ENCODE measurements around the gene VWA1. TPM values are rescaled to one million over a fixed set of nuclear protein-coding genes. Genes with fewer than 3 reads are reported as not detected.

Gene VWA1
- total and polyA plus RNA-seq, 4 donors = 51.7 to 94.3 (median 69.1) TPM

DNA sequence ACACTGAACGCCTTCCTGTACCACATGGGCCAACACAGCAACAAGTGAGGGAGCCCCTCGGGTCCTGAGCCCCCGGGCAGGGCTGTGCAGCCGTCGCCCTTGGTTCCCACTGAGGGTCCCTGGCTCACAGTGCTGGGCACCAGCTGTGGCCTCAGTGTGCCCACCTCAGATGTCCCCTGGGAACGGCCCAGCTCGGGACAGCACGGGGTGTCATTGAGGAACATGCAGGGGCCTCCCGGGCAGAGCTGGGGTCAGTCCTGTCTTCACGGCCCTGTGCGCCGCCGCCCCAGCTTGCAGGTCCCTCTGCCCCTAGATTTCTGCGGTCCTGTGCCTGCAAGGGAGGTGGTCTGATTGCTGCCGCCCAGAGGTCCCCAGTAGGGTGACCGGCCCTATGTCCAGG lies 53.7 kb downstream of the VWA1 start:
- H3K9me3 ChIP-seq (ENCODE audit: control insufficient read depth in 4 of 4, insufficient read depth in 3 of 4, low read length in 3 of 4) = peaks cover 0 to 6% (median 2%) of the 10 kb centered on the region in 4 donors
- H3K27me3 ChIP-seq (ENCODE audit: control insufficient read depth in 3 of 3, insufficient read depth in 3 of 3, low read length in 2 of 3) = no peaks in the 10 kb centered on the region
- no peak overlapping the region for H3K9ac ChIP-seq (ENCODE audit: insufficient read depth in 1 of 2, low read length in 2 of 2)
- DNase-seq = no peak
- H3K4me3 ChIP-seq = no peak overlapping the region
- H3K36me3 ChIP-seq (ENCODE audit: control insufficient read depth in 4 of 4, insufficient read depth in 4 of 4, low read length in 4 of 4) = peaks cover 12 to 54% (median 26%) of the 10 kb centered on the region in 4 donors
- no peak for ATAC-seq (ENCODE audit: insufficient read depth, low FRiP score)
- H3K4me1 ChIP-seq (ENCODE audit: control insufficient read depth in 5 of 5, insufficient read depth in 5 of 5, low read length in 5 of 5) = no peaks in the 10 kb centered on the region
- TF ChIP-seq, protein P1, sequence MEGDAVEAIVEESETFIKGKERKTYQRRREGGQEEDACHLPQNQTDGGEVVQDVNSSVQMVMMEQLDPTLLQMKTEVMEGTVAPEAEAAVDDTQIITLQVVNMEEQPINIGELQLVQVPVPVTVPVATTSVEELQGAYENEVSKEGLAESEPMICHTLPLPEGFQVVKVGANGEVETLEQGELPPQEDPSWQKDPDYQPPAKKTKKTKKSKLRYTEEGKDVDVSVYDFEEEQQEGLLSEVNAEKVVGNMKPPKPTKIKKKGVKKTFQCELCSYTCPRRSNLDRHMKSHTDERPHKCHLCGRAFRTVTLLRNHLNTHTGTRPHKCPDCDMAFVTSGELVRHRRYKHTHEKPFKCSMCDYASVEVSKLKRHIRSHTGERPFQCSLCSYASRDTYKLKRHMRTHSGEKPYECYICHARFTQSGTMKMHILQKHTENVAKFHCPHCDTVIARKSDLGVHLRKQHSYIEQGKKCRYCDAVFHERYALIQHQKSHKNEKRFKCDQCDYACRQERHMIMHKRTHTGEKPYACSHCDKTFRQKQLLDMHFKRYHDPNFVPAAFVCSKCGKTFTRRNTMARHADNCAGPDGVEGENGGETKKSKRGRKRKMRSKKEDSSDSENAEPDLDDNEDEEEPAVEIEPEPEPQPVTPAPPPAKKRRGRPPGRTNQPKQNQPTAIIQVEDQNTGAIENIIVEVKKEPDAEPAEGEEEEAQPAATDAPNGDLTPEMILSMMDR (IDR thresholded peaks at IDR 0.05; ENCODE audit: control extremely low read depth, extremely low read depth) = no peak
- 97 to 98% methylated on average over 16 of the region's 16 CpGs for WGBS, 2 donors
- no peak overlapping the region for H3K27ac ChIP-seq (ENCODE audit: low read depth in 1 of 2, low read length in 1 of 2)

DNA sequence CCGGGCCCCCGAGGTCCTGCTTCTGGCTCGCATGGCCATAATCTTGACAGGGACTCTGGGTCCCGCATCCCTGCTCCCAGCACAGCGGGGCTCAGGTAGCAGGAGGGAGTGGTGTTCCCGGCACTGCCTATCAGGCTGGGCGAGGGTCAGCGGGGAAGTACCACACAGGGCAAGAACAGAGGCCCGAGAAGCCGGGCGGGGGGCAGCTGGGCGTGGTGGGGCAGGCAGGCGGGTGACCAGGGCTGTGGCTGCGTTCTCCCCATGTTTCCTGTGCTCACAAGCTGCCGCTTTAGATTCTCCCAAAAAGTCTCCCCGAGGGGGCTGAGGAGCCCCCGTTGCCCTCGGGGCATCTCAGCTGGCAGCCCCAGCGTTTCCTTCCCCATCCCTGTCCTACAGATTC lies 54.4 kb downstream of the VWA1 start:
- H3K27me3 ChIP-seq (ENCODE audit: control insufficient read depth in 3 of 3, insufficient read depth in 3 of 3, low read length in 2 of 3) = no peaks in the 10 kb centered on the region
- H3K4me1 ChIP-seq (ENCODE audit: control insufficient read depth in 5 of 5, insufficient read depth in 5 of 5, low read length in 5 of 5) = no peaks in the 10 kb centered on the region
- DNase-seq = no peak
- no peak overlapping the region for H3K27ac ChIP-seq (ENCODE audit: low read depth in 1 of 2, low read length in 1 of 2)
- H3K4me3 ChIP-seq = no peak overlapping the region
- peaks cover 0 to 8% (median 2%) of the 10 kb centered on the region in 4 donors for H3K9me3 ChIP-seq (ENCODE audit: control insufficient read depth in 4 of 4, insufficient read depth in 3 of 4, low read length in 3 of 4)
- TF ChIP-seq, protein P1 (IDR thresholded peaks at IDR 0.05; ENCODE audit: control extremely low read depth, extremely low read depth) = no peak
- WGBS, 2 donors = 98% methylated on average over 19 of the region's 19 CpGs
- peaks cover 12 to 58% (median 28%) of the 10 kb centered on the region in 4 donors for H3K36me3 ChIP-seq (ENCODE audit: control insufficient read depth in 4 of 4, insufficient read depth in 4 of 4, low read length in 4 of 4)
- no peak for ATAC-seq (ENCODE audit: insufficient read depth, low FRiP score)
- H3K9ac ChIP-seq (ENCODE audit: insufficient read depth in 1 of 2, low read length in 2 of 2) = no peak overlapping the region

DNA sequence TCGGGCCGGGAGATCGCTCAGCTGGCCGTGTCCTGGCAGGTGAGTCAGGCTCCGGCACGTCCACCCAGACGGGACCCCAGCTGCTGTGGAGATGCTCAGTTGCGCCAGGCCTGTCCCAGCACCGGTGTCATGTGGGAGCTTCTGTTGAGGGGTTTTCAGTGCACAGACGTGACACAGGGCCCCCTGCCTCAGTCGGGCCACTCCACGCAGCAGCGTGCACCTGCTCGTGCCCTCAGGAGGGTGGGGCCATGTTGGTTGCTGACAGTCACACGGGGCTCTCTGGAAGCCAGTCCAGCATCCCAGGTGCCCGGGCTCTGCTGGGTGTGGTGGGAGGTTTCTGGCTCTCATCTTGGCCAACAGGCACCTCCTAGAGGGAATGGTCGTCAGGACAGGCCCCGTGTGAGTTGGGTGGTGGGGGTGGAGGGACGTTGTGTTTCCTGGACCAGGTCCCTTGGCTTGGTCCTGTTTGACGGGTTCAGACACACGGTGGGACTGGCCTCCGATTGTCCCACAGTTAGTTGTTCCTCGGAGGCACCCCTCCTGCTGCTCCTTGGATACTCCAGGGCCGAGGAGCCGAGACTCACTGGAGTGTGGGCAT lies 55.2 kb downstream of the VWA1 start:
- DNase-seq = no peak
- WGBS, 2 donors = 97 to 98% methylated on average over 17 to 21 of the region's 25 CpGs
- H3K36me3 ChIP-seq (ENCODE audit: control insufficient read depth in 4 of 4, insufficient read depth in 4 of 4, low read length in 4 of 4) = peaks cover 12 to 59% (median 30%) of the 10 kb centered on the region in 4 donors

More for the DNA sequence above, 55.2 kb downstream of the VWA1 start:
- no peak overlapping the region for H3K4me3 ChIP-seq
- H3K4me1 ChIP-seq (ENCODE audit: control insufficient read depth in 5 of 5, insufficient read depth in 5 of 5, low read length in 5 of 5) = no peaks in the 10 kb centered on the region
- H3K9me3 ChIP-seq (ENCODE audit: control insufficient read depth in 4 of 4, insufficient read depth in 3 of 4, low read length in 3 of 4) = peaks cover 0 to 8% (median 2%) of the 10 kb centered on the region in 4 donors
- H3K27ac ChIP-seq (ENCODE audit: low read depth in 1 of 2, low read length in 1 of 2) = no peak overlapping the region
- ATAC-seq (ENCODE audit: insufficient read depth, low FRiP score) = no peak
- H3K27me3 ChIP-seq (ENCODE audit: control insufficient read depth in 3 of 3, insufficient read depth in 3 of 3, low read length in 2 of 3) = no peaks in the 10 kb centered on the region
- H3K9ac ChIP-seq (ENCODE audit: insufficient read depth in 1 of 2, low read length in 2 of 2) = no peak overlapping the region
- TF ChIP-seq, protein P1 (IDR thresholded peaks at IDR 0.05; ENCODE audit: control extremely low read depth, extremely low read depth) = no peak

All from lung (tissue), 12 donors.